ENCODE results near the gene HACD2. TPM values are rescaled to one million over a fixed set of nuclear protein-coding genes. Genes with fewer than 3 reads are reported as not detected.

Gene HACD2
- polyA plus RNA-seq, 3 donors, result 44.0 to 55.5 (median 45.8) TPM

DNA sequence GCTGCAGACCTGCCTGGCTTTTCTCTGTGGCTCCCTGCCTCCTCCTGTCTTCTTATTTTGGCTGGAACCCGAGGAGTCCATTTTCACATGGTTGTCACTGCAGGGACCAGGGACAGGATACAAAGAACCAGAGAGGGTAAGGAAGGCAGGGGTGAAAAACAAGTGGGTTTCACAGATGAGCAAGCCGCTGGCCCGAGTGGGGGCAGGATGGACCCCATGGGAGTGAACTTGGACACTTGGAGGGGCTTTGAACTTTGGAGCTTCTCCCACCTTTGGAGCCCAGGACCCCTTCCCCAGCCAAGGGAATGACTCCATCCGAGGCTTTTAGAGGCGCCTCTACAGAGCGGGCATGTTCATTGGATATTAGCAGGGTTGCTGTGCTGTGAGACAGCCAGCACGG is 109.1 kb downstream of the HACD2 start:
- no peak for DNase-seq (ENCODE audit: extremely low read depth in 1 of 11, low read depth in 9 of 11, low spot score in 4 of 11)

GRCh38 chr3:123471106-123471505 is 113.7 kb downstream of the HACD2 start:
- no peak for DNase-seq (ENCODE audit: extremely low read depth in 1 of 11, low read depth in 9 of 11, low spot score in 4 of 11)

- DNase-seq (ENCODE audit: extremely low read depth in 1 of 11, low read depth in 9 of 11, low spot score in 4 of 11), result no peak
Observed at GRCh38 chr3:123469323-123469995, 115.4 kb downstream of the HACD2 start.

DNA sequence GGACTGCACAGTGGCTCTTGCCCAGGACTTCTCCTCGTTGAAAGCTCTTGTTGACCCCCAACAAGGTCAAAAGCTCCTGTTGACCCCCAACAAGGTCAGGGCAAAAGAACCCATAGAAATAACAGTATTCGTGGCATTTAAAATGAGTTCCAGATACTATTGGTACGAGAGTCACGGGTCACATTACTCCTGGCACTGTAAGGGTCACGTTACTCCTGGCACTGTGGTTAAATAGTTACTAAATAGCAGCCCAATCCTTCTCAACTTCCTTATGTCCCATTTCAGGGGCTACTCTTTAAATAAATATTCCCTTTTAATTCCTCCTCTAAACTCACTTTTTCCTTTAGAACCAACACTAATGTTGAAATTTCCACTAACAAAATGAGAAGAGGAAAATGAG is 117.8 kb downstream of the HACD2 start:
- DNase-seq (ENCODE audit: extremely low read depth in 1 of 11, low read depth in 9 of 11, low spot score in 4 of 11), result peak in 1 of 11 donors; percentile 13

DNA sequence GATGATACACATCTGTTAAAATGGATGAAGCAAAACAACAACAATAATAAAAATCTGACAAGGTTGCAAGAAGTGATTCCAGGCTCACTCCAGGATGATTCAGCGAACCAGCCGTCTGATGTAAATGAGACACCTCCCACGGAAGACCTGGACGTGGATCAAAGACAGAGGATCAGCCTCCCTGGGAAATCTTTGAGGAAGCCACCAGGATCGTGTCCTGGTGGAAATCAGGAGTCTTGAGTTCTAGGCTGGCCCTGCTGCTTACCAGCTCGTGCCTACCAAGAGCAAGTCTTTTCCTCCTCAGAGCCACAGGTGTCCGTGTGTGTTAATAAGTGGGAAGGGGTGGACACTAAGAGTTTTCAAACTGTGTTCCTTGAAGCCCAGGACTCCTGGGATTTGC is 120.6 kb downstream of the HACD2 start:
- DNase-seq (ENCODE audit: extremely low read depth in 1 of 11, low read depth in 9 of 11, low spot score in 4 of 11), result no peak

DNA sequence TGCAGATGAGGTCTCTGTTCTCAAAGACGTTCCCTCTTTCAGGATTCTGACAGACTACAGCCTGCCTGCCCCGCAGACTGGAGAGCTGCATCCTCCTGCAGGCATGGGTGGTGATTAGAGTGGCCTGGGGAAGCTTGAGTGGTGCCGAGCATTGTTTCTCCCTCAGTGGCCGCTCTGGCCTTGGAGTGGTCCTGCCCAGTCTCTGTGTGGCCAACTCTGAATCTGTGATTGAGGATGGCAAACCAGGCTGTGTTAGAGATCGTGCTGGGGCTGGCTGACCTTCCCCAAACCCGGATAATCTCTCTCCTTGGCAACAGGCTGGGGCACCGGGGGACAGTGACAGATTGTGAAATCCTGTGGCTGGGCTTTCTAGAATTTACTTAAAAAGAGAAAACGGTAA is 125.0 kb downstream of the HACD2 start:
- DNase-seq (ENCODE audit: extremely low read depth in 1 of 11, low read depth in 9 of 11, low spot score in 4 of 11), result no peak

DNA sequence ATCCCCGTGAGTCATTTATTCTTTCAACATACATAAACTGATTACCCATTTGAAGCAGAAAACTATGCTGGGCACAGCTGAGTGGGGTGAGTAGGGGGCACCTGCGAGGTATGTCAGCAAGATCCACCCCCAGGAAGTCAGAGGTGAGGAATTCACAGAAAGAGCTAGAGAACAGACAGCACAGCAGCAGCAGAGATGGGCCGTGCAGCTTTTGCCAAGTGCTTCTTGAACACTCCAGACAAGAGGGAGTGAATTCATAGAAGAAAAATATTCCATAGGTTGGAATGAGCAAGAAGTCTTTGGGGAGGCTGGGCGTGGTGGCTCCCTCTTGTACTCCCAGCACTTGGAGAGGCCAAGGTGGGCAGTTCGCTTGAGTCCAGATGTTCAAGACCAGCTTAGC is 126.6 kb downstream of the HACD2 start:
- DNase-seq (ENCODE audit: extremely low read depth in 1 of 11, low read depth in 9 of 11, low spot score in 4 of 11), result no peak

- DNase-seq (ENCODE audit: extremely low read depth in 1 of 11, low read depth in 9 of 11, low spot score in 4 of 11), result no peak
Observed at GRCh38 chr3:123457841-123458240, 127.0 kb downstream of the HACD2 start.

GRCh38 chr3:123453675-123454074 is 131.2 kb downstream of the HACD2 start:
- DNase-seq (ENCODE audit: extremely low read depth in 1 of 11, low read depth in 9 of 11, low spot score in 4 of 11), result no peak

DNA sequence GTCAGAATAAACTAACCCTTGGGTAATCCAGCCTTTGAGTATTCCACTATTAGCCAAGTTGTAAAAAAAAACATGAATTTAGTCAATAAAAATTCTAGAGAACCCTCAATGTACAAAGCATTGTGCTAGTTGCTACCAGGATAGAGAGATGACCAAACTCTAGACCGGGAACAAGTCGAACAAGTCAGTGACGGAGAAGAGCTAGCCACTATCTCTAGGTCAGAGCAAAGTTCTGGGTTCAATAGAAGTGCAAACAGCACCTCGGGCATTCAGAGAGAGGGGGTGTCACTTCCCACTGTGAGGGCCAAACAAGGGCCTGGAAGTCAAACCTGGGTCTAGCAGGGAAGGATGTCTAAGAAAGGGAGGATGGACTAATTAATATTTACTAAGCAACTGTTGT is 133.7 kb downstream of the HACD2 start:
- DNase-seq (ENCODE audit: extremely low read depth in 1 of 11, low read depth in 9 of 11, low spot score in 4 of 11), result no peak

- DNase-seq (ENCODE audit: extremely low read depth in 1 of 11, low read depth in 9 of 11, low spot score in 4 of 11), result peak in 4 of 11 donors; percentile 20 to 36 (median 28)
Observed at GRCh38 chr3:123449997-123450604, 134.8 kb downstream of the HACD2 start.

DNA sequence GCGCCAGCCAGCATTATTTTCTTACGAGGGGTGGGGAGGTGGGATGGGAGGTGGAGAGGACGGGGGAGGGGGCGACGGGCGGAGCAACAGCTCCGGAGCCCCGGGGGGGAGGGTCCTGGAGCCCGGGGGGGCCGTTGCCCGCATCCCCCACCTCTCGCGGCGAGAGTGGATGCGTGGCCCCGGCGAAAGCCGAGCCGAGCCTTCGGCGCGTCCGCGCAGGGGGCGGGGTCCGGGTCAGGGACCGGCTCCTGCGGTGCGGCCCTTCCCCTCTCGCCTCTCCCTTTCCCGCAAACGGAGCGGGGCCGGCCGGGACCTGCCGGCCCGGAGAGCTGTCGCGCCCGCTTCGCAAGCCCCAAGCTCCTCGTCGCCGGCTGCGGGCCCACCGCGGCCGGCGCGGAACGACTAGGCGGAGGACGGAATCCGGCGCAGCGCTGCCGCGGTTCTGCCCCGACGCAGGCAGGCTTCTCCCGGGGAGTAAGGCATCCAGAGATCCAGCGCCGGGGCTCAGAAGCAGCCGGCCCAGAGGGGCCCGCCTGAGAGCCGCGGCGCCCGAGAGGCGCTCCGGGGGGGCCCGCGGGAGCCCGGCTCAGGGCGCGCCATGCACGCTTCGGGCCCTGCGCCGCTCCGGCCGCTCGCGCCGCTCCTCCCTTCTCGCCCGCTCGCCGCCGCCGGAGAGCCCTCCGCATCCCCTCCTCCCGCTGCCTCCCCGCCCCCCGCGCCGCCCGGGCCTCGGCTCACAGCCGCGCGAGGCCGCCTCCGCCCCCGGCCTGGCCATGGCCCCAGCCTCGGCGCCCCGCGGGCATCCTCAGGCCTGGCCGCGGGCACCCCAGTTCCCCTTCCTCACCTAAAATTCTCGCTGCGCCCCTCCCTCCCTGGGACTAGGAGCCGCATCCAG is 135.5 kb downstream of the HACD2 start:
- peak in 4 of 11 donors; percentile 29 to 39 (median 36) for DNase-seq (ENCODE audit: extremely low read depth in 1 of 11, low read depth in 9 of 11, low spot score in 4 of 11)

GRCh38 chr3:123448536-123449101 is 136.2 kb downstream of the HACD2 start, which contains the start of gene ADCY5:
Gene ADCY5, minus strand, starts transcription at chr3:123449090. Its CDS starts 545 bp downstream, at chr3:123448545.
- peak in 3 of 11 donors; percentile 16 to 25 (median 20) for DNase-seq (ENCODE audit: extremely low read depth in 1 of 11, low read depth in 9 of 11, low spot score in 4 of 11)

- DNase-seq (ENCODE audit: extremely low read depth in 1 of 11, low read depth in 9 of 11, low spot score in 4 of 11), result peak in 3 of 11 donors; percentile 22 to 33 (median 24)
Observed at GRCh38 chr3:123447749-123448517, 136.9 kb downstream of the HACD2 start.

DNA sequence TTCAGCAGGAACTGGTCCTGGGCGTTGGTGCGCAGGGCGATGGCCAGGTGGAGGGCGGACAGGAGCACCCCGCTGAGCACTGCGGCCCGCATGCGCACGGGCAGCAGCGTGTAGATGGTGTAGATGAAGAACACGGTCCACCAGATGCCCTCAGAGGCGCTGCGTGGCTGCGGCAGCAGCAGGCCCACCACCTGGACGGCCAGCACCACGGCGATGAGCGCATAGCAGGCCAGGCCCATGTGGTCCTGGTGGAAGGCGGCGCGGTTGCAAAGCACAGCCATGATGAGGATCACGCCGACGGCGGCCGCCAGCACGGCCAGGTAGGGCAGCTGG is 137.5 kb downstream of the HACD2 start:
- no peak for DNase-seq (ENCODE audit: extremely low read depth in 1 of 11, low read depth in 9 of 11, low spot score in 4 of 11)

DNA sequence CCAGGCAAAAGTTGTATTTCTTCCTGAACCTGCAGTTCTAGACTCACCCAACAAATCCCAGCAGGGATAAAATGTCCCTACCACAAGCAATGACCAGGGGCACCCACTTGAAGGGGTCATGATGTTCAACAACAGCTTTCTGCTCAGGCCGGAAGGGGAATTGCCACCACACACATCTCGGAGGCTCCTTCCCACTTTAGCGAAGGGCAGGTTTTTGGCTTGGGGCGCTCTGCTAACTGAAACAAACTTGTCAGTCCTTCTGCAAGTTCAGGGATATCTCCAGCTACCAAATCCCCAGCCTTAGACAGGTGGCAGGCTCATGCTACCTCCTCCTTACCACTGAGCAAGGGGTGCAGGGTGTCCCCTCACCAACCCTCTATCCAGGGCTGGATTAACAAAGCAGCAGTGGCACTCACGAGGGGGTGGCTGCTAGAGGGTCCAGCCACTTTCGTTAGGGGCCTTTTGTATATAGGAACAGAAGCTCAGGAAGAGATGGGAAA is 138.2 kb downstream of the HACD2 start:
- no peak for DNase-seq (ENCODE audit: extremely low read depth in 1 of 11, low read depth in 9 of 11, low spot score in 4 of 11)

DNA sequence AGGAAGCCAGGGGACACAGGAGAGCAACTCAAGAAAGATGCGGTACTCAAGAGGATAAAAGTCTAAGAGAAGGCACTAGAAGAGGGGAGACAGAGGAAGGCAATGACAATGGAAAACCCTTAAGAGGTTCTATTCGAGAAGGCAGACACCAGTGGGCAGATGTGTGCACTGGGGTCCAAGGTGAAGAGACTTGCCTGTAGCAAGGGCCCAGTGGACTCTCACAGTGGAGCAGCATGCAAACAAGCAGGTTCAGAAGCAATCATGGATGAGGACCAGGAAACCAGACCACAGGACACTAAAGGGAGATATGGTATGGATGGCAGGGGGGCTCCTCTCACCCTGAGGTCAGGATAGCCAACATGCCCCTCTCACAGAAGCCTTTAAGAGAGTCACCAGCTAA is 138.6 kb downstream of the HACD2 start:
- DNase-seq (ENCODE audit: extremely low read depth in 1 of 11, low read depth in 9 of 11, low spot score in 4 of 11), result no peak

DNA sequence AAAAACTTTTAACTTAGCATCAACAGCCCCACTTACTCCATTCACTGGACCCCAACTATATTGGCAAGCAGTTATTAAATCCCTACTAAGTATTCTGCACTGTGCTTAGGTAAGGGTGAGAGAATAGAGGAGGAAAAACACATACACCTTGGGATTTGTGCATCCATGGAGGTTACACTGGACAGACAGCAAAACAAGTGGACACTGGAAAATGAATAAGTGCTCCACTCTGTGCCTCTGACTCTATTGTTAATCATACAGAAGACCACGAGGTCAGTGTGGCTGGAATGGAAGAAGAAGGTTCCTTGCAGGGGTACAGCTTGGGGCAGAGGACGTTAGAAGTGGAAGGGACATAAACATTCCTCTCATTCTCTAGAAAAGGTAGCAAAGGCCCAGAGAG is 139.2 kb downstream of the HACD2 start:
- no peak for DNase-seq (ENCODE audit: extremely low read depth in 1 of 11, low read depth in 9 of 11, low spot score in 4 of 11)

DNA sequence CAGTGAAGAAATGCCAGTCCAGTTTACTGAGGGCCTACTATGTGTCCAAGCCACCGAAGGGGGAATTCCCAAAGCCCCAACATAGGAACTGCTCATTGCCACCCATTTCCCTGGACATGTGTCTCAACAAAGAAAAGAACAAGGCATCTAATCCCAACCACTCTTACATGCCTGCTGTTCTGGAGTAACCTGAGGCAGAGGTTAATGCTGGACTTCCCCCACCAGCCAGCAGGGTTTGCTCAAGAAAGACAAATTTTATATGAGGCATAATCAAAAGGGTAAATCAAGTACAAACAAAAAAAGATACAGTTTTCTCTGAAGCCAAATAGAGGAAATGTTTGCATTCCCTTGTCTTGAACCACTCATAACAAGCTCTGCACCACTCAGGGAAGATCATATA is 140.1 kb downstream of the HACD2 start:
- DNase-seq (ENCODE audit: extremely low read depth in 1 of 11, low read depth in 9 of 11, low spot score in 4 of 11), result no peak

Measured in renal cortex interstitium (tissue), 11 donors.